Endodermal cell (in vitro differentiated cells): ENCODE data around the gene DLAT. TPM values are rescaled to one million over a fixed set of nuclear protein-coding genes. Genes with fewer than 3 reads are reported as not detected.

Experiments used
- DNase-seq: peaks from one replicate; pipeline ENCODE4 v3.0.0-alpha.2; 2017
- H3K27ac ChIP-seq: 2 replicates; pipeline ENCODE4 v1.5.1; 2013; ENCODE audit warnings: mild to moderate bottlenecking, low read depth, low read length, moderate library complexity
- H3K27me3 ChIP-seq: 2 replicates; pipeline ENCODE4 v1.6.1; 2013; ENCODE audit warnings: mild to moderate bottlenecking, low read length, moderate library complexity; ENCODE audit not compliant: insufficient read depth, control insufficient read depth, poor library complexity, severe bottlenecking
- H3K36me3 ChIP-seq: 2 replicates; pipeline ENCODE4 v1.7.0; 2013; ENCODE audit warnings: mild to moderate bottlenecking, low read length, moderate library complexity; ENCODE audit not compliant: control insufficient read depth, insufficient read depth
- H3K4me1 ChIP-seq: one replicate; pipeline ENCODE4 v1.7.0; 2013; ENCODE audit warnings: low read length; ENCODE audit not compliant: control insufficient read depth, insufficient read depth
- H3K4me3 ChIP-seq: 2 replicates; pipeline ENCODE4 v1.5.1; 2013; ENCODE audit warnings: mild to moderate bottlenecking, low read length, moderate library complexity
- H3K9ac ChIP-seq: 2 replicates; pipeline ENCODE4 v1.6.1; 2013; ENCODE audit warnings: mild to moderate bottlenecking, low read length, moderate library complexity; ENCODE audit not compliant: poor library complexity, severe bottlenecking; ENCODE audit errors: extremely low read depth
- H3K9me3 ChIP-seq: 2 replicates; pipeline ENCODE4 v1.6.1; 2013; ENCODE audit warnings: mild to moderate bottlenecking, low read length, moderate library complexity; ENCODE audit not compliant: control insufficient read depth
- H3K27ac Mint-ChIP-seq: 2 replicates; pipeline ENCODE4 v1.8.0; 2020; ENCODE audit warnings: mixed read lengths
- H3K27me3 Mint-ChIP-seq: 2 replicates; pipeline ENCODE4 v1.8.0; 2021; ENCODE audit warnings: mild to moderate bottlenecking, mixed read lengths; ENCODE audit not compliant: insufficient read depth
- H3K36me3 Mint-ChIP-seq: 2 replicates; pipeline ENCODE4 v1.8.0; 2020; ENCODE audit warnings: low read depth, mixed read lengths
- H3K4me1 Mint-ChIP-seq: 2 replicates; pipeline ENCODE4 v1.8.0; 2020; ENCODE audit warnings: mixed read lengths
- H3K4me3 Mint-ChIP-seq: 2 replicates; pipeline ENCODE4 v1.8.0; 2020; ENCODE audit warnings: mild to moderate bottlenecking, moderate library complexity, mixed read lengths
- H3K9me3 Mint-ChIP-seq: 2 replicates; pipeline ENCODE4 v1.8.0; 2020; ENCODE audit warnings: mild to moderate bottlenecking, mixed read lengths
- WGBS, 2 experiments: methylation state at CpG; one replicate each; pipeline versions ENCODE4 v1.1.5 to v1.1.7; 2013; ENCODE audit warnings: missing lambda C conversion rate in 2 of 2, mixed read lengths in 1 of 2; ENCODE audit not compliant: insufficient coverage in 1 of 2, insufficient read length in 1 of 2; 5-methylcytosine and 5-hydroxymethylcytosine counted together
- total RNA-seq, 2 donors: library from RNA; stranded (reverse); fragmentation: NEBNext Ultra II Directional in 1 of 2; extraction: Animal tissue kit (Norgen Biotek cat#: 25700) in 1 of 2; gene quantifications; 2 replicates in 1 of 2; 3 replicates in 1 of 2; pipeline ENCODE4 v1.2.1, GENCODE V29; 2021
- TF ChIP-seq, protein P1 (sequence below): fragments of 200-600 bp; sonication (generic); conservative IDR thresholded peaks from 2 replicates; pipeline ENCODE4 v1.5.0; 2021; ENCODE audit warnings: antibody characterized with exemption, mild to moderate bottlenecking

The DLAT gene
- total RNA-seq, 2 donors from 2014 or later, result 46.1 to 53.2 TPM

DNA sequence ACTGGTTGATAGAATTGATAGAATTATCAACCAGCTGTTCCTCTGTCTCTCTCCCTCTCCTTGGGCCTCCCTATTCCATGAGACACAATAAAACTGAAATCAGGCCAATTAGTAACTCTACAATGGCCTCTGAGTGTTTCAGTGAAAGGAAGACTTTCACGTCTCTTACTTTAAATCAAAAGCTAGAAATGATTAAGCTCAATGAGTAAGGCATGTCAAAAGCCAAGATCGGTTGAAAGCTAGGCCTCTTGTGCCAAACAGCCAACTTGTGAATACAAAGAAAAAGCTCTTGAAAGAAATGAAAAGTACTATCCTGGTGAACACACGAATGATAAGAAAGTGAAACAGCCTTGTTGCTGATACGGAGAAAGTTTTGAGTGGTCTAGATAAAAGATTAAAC lies 32.0 kb downstream of the DLAT start:
- H3K36me3 ChIP-seq, result peaks cover 80% of the 10 kb centered on the region
- TF ChIP-seq, protein P1, sequence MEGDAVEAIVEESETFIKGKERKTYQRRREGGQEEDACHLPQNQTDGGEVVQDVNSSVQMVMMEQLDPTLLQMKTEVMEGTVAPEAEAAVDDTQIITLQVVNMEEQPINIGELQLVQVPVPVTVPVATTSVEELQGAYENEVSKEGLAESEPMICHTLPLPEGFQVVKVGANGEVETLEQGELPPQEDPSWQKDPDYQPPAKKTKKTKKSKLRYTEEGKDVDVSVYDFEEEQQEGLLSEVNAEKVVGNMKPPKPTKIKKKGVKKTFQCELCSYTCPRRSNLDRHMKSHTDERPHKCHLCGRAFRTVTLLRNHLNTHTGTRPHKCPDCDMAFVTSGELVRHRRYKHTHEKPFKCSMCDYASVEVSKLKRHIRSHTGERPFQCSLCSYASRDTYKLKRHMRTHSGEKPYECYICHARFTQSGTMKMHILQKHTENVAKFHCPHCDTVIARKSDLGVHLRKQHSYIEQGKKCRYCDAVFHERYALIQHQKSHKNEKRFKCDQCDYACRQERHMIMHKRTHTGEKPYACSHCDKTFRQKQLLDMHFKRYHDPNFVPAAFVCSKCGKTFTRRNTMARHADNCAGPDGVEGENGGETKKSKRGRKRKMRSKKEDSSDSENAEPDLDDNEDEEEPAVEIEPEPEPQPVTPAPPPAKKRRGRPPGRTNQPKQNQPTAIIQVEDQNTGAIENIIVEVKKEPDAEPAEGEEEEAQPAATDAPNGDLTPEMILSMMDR, result no peak
- DNase-seq, result no peak
- H3K27me3 ChIP-seq, result no peaks in the 10 kb centered on the region
- no peak overlapping the region for H3K9ac ChIP-seq
- H3K27ac ChIP-seq, result no peak overlapping the region
- peaks cover 66% of the 10 kb centered on the region for H3K36me3 Mint-ChIP-seq
- H3K4me1 ChIP-seq, result peaks cover 3% of the 10 kb centered on the region
- H3K27me3 Mint-ChIP-seq, result no peaks in the 10 kb centered on the region
- no peaks in the 10 kb centered on the region for H3K9me3 Mint-ChIP-seq
- WGBS, 2 experiments, result 84 to 94% methylated on average over 3 to 4 of the region's 4 CpGs
- no peak overlapping the region for H3K4me3 Mint-ChIP-seq
- no peak overlapping the region for H3K27ac Mint-ChIP-seq
- H3K4me1 Mint-ChIP-seq, result no peaks in the 10 kb centered on the region
- H3K4me3 ChIP-seq, result no peak overlapping the region
- H3K9me3 ChIP-seq, result no peaks in the 10 kb centered on the region

DNA sequence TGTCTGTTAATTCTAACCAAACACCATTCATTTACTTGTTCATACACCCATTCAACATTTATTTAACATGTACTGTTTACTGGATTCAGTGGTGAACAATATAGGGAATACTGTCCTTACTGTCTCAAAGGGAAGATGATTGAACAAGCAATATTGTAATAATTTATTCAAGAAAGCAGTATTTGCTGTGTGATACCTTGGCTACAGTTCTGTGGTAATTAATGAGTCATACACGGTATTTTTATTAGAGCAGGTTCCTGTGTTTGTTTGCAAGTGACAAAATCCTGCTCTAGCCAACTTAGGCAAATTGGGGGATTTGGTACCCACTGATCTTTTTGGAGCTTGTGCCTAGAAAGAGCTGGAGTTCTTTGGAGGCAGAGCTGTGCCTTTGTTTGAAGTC lies 32.9 kb downstream of the DLAT start:
- H3K36me3 Mint-ChIP-seq, result peaks cover 68% of the 10 kb centered on the region
- Histone ChIP-seq H3K9ac (no peak overlapping the region), H3K4me3 (no peak overlapping the region), H3K36me3 (peaks cover 79% of the 10 kb centered on the region), H3K9me3 (no peaks in the 10 kb centered on the region), H3K27me3 (no peaks in the 10 kb centered on the region), H3K4me1 (peaks cover 3% of the 10 kb centered on the region), H3K27ac (no peak overlapping the region)
- no peaks in the 10 kb centered on the region for H3K9me3 Mint-ChIP-seq
- H3K4me3 Mint-ChIP-seq, result no peak overlapping the region
- WGBS, 2 experiments, result 94 to 100% methylated on average over 1 of the region's 1 CpG
- H3K27me3 Mint-ChIP-seq, result no peaks in the 10 kb centered on the region
- TF ChIP-seq, protein P1, result no peak
- no peak overlapping the region for H3K27ac Mint-ChIP-seq
- no peaks in the 10 kb centered on the region for H3K4me1 Mint-ChIP-seq
- no peak for DNase-seq

DNA sequence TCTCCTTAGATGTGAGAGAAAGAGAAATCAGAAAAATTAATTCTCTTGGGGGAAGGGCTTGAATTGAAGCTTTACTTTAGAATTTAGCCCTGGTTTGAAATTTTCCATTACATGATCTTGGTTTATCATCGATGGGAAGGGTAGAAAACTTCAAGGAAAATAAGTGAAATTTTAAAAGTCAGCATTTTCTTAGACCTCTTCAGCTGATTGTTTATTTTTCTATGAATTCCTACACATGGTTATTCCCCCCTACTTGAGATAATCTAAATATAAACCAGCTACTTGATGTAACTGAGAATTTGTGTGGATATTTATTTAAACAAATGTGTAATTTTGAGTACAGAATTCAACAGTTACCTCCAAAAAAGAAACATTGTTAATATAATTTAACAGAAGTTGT lies 37.7 kb downstream of the DLAT start:
- TF ChIP-seq, protein P1, result no peak
- Histone ChIP-seq H3K36me3 (peaks cover 47% of the 10 kb centered on the region), H3K27ac (no peak overlapping the region), H3K9ac (no peak overlapping the region), H3K27me3 (no peaks in the 10 kb centered on the region), H3K4me3 (no peak overlapping the region), H3K9me3 (no peaks in the 10 kb centered on the region), H3K4me1 (no peaks in the 10 kb centered on the region)
- no peaks in the 10 kb centered on the region for H3K4me1 Mint-ChIP-seq
- peaks cover 36% of the 10 kb centered on the region for H3K36me3 Mint-ChIP-seq
- no peaks in the 10 kb centered on the region for H3K9me3 Mint-ChIP-seq
- no peak overlapping the region for H3K4me3 Mint-ChIP-seq
- no peak for DNase-seq
- no peak overlapping the region for H3K27ac Mint-ChIP-seq
- 100% methylated on average over 1 of the region's 1 CpG for WGBS, 2 experiments
- H3K27me3 Mint-ChIP-seq, result no peaks in the 10 kb centered on the region
